UCSD-AML1 (cell line): ENCODE results near the gene PEX11B.

Experiments
- DNase-seq: peaks from one replicate; lab custom pipeline; 2025; ENCODE audit not compliant: unreplicated experiment; lab: John Stamatoyannopoulos, UW

Gene PEX11B

GRCh38 chr1:145877923-145878486 is 40.5 kb downstream of the PEX11B start:
- no peak for DNase-seq

GRCh38 chr1:145874646-145875045 is 43.9 kb downstream of the PEX11B start:
- DNase-seq: no peak

GRCh38 chr1:145871994-145872924 is 46.3 kb downstream of the PEX11B start:
- peak; percentile 59 for DNase-seq

- DNase-seq: no peak
Observed at GRCh38 chr1:145868232-145868631, 50.3 kb downstream of the PEX11B start.

GRCh38 chr1:145863282-145864018 is 55.1 kb downstream of the PEX11B start:
- no peak for DNase-seq
